GM10266 (cell line): Measurements from ENCODE around the gene FCN2.

Source experiments
- DNase-seq: peaks from one replicate; pipeline ENCODE4 v3.0.0; 2012; ENCODE audit errors: extremely low spot score
- TF ChIP-seq, protein P1 (sequence below): IDR thresholded peaks from 2 replicates; pipeline ENCODE4 v1.5.1; 2012; ENCODE audit warnings: mild to moderate bottlenecking, low read depth; ENCODE audit not compliant: control insufficient read depth, insufficient read depth; ENCODE audit errors: missing control alignments

Gene FCN2

DNA sequence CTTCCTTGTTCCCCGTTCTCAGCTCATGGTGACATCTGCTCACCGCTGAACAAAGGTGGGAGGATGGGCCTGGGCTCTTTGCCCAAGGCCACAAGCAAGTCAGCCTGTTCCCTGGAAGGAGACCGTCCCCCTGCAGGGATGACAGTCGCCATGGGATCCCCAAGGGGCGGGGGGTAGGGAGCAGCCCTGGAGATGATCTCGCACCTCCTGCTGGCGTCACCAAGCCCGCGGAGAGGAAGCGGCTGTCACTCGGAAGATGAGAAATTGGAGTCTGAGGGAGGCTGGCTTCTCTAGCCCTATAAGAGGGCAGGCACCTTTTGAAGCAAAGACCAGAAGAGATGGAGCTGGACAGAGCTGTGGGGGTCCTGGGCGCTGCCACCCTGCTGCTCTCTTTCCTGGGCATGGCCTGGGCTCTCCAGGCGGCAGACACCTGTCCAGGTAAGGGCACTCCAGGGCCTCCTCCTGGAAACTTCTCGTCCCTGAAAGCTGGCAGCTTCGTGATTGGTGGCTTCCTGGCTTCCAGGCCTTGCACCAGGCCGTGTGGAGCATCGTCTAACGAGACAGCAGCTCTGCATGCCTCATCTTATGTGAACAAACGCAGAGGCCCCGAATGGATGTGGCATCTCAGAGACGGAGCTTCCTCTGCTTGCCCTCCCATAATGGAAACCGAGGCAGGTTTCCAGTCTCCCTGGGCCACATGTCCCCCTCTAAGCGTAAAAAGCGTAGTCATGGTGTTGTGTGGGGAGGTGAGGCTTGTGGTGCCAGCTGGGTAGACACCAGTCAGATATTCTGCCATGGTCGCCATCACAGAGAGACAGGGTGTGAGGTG, at the start of gene FCN2:
TSS of gene FCN2 (plus strand) at position 327 of the 829 bp plus-strand sequence. CDS start at position 339, 12 bp downstream.
- TF ChIP-seq, protein P1, sequence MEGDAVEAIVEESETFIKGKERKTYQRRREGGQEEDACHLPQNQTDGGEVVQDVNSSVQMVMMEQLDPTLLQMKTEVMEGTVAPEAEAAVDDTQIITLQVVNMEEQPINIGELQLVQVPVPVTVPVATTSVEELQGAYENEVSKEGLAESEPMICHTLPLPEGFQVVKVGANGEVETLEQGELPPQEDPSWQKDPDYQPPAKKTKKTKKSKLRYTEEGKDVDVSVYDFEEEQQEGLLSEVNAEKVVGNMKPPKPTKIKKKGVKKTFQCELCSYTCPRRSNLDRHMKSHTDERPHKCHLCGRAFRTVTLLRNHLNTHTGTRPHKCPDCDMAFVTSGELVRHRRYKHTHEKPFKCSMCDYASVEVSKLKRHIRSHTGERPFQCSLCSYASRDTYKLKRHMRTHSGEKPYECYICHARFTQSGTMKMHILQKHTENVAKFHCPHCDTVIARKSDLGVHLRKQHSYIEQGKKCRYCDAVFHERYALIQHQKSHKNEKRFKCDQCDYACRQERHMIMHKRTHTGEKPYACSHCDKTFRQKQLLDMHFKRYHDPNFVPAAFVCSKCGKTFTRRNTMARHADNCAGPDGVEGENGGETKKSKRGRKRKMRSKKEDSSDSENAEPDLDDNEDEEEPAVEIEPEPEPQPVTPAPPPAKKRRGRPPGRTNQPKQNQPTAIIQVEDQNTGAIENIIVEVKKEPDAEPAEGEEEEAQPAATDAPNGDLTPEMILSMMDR = no peak
- DNase-seq = no peak

DNA sequence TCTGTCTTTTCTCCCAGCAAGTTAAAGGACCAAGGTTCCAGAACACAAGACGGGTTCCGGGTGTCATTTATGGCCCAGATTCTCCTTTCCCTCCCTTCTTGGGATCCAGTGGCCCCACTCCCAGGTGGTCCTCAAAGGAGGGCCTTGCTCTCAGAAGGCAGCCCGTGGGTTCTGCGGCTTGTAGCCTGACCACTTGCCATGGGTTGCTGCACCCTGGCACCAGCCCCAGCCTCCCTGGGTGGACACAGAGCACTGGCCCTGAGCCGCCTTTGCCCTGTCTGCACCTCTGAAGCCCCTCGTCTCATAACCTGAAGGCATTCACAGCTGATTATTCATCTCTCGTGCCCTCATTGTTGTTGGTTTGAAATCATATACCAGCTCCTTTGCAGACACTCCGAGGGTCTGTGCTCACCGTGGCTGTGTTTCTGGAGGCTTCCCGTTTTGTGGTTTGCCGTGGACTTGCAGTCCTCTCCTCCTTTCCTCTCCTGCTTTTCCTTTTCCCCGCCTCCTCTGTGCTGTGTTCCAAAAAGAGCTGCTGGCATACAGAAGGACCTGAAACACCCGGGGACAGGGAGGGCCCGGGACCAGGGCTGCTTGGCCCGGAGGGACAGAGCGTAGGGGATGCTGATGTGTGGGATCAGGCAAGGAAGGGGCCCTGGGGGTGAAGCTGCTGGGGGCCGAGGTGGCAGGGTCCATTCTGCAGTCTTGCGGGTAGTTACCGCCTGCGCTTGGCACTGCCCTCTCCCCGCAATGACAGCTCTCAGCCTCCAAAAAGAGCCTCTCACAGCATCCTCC, 49.5 kb upstream of the FCN2 start:
- TF ChIP-seq, protein P1 = no peak
- DNase-seq = no peak

DNA sequence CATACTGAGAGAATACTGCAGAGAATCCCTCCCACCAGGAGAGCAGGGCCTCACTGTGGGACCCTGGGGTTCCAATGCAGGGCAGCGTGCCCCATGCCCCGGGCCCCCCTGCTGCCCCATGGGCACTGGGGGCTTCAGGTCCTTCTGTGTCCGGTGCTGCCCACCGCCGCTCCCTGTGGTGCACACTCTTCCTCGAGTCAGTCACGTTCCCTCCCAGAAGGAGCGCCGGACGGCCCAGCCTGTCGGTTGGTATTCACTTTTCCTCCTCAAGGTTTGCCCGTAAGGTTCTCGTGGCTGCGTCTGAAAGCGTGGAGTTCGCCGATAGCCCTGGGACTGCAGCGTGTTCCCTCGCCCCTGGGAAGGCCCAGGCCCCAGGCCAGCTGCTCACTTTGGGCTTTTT, 48.1 kb upstream of the FCN2 start:
- no peak for DNase-seq
- TF ChIP-seq, protein P1 = no peak

DNA sequence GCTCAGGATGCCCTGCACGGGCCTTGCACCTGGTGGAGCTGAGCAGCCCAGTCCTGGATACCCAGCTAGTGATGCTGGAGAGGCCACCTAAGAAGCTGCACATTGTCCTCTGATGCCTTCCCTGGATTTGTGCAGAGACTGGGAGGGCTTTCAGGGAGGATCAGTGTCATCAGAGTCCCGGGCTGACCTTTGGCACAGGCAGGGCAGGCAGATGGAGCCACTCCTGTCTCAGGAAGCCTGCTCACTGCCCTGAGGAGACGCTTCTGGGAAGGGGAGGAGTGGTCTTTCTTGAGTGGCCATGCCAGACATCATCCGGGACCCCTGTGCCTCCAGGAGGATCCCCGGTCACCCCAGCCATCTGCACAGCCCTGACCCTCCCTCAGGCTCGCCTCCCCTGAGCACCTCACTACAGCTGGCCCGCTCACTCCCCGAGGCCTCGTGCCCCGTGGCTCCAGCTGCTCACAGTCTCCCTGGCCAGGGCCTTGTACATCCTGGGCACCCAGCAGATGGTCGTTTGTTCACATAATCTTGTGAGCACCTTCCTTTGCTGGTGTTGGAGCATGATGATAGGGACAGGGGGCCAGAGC, 47.2 kb upstream of the FCN2 start:
- no peak for DNase-seq
- TF ChIP-seq, protein P1 = no peak

DNA sequence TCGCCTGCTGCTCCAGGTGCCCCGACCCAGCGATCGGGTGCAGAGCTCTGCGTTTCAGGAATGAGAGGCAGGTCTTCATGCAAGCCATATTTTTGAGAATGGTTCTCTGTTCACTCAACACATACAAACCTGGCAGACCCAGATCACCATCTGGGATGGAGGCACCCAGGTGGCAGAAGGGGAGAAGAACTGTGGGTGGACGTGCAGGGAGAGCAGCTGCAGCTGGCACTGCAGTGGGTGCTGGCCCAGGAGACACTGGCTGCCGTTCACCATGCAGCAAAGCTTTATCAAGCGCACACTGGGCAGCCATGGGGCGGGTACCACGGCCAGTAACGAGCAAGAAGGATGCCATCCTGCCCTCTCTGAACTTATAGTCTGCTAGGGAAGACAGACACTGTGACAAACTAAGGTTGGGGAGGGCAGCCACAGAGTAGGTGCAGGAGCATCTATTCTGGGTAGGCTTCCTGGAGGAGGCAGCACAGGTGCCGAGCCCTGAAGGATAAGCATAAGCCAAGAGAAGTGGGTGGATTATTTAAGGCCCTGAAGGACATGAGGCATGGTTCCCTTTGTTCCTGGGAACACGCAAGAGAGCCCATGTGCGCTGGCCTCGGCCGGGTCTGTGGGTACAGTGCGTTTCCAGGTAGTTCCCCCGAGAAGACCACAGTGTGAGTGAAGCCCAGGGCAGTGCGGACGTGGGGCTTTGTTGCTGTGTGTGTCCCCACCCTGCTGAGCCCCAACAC, 46.2 kb upstream of the FCN2 start:
- TF ChIP-seq, protein P1 = no peak
- DNase-seq = no peak

DNA sequence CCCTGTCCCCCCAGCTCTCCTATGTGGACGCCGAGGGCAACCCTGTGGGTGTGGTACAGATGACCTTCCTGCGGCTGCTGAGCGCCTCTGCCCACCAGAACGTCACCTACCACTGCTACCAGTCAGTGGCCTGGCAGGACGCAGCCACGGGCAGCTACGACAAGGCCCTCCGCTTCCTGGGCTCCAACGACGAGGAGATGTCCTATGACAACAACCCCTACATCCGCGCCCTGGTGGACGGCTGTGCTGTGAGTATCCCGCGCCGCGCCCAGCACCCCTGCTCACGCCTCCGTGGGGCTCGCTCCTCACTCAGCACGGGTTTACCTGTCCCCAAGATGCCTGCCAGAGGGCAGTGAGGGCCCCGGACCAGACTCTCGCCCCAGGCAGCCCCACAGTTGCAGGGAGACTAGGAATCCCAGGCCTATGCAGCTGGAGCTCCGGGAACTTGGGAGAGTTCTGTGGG, 45.6 kb upstream of the FCN2 start:
- TF ChIP-seq, protein P1 = no peak
- DNase-seq = no peak
